ENCODE measurements around the gene INSIG2. TPM values are rescaled to one million over a fixed set of nuclear protein-coding genes. Genes with fewer than 3 reads are reported as not detected.

Gene INSIG2
- total RNA-seq, 1 experiment from 2014 or later: 15.0 TPM

DNA sequence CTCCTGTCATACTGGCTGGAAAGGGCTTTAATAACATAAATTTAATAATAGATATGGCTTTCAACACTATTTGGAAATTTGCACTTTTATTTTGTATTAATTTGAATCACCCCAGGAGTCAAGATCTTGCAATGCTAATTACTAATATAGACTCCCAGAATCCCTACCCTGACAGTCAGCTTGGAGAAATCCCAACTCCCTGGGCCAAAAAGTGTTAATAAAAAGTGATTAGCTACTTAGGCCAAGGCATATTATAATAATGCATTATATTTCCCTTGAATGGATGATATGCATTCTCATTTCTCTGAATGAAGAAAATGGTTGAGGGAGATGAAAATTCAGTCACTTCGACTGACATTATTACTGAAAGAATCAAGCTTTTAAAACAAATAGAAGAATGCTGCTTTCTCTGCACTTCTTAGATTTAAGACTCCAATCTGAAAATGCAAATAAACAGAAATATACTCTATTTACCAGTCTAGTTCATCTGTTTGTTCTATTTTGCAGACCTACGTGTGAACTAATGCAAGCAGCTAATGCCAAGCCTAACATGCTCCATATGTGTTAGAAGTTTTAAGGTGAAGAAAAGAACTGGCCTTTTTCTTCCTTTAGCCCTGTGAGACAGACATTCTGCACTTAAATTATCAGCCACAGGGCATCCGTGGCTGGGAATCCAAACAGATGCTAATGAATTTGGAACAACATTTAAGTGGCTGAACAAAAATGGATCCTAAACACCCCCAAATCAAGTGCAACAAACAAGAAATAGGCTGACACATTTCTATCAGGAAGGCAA lies 33.9 kb upstream of the INSIG2 start:
- Mint-ChIP-seq H3K27me3 (ENCODE audit: insufficient read depth, unreplicated experiment) (peaks cover 19% of the 10 kb centered on the region), H3K9me3 (ENCODE audit: unreplicated experiment) (no peaks in the 10 kb centered on the region), H3K27ac (ENCODE audit: low read depth, unreplicated experiment) (no peak overlapping the region), H3K4me3 (ENCODE audit: unreplicated experiment) (no peak overlapping the region), H3K36me3 (ENCODE audit: insufficient read depth, unreplicated experiment) (no peaks in the 10 kb centered on the region), H3K4me1 (ENCODE audit: insufficient read depth, unreplicated experiment) (no peaks in the 10 kb centered on the region)
- TF ChIP-seq, protein P1, sequence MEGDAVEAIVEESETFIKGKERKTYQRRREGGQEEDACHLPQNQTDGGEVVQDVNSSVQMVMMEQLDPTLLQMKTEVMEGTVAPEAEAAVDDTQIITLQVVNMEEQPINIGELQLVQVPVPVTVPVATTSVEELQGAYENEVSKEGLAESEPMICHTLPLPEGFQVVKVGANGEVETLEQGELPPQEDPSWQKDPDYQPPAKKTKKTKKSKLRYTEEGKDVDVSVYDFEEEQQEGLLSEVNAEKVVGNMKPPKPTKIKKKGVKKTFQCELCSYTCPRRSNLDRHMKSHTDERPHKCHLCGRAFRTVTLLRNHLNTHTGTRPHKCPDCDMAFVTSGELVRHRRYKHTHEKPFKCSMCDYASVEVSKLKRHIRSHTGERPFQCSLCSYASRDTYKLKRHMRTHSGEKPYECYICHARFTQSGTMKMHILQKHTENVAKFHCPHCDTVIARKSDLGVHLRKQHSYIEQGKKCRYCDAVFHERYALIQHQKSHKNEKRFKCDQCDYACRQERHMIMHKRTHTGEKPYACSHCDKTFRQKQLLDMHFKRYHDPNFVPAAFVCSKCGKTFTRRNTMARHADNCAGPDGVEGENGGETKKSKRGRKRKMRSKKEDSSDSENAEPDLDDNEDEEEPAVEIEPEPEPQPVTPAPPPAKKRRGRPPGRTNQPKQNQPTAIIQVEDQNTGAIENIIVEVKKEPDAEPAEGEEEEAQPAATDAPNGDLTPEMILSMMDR (IDR thresholded peaks at IDR 0.05; ENCODE audit: unreplicated experiment): no peak
- no peak for DNase-seq (ENCODE audit: unreplicated experiment)
- intact Hi-C loops (cut with micrococcal nuclease): no loop called here
- ChIA-PET POLR2A (interaction anchor here (1.1 kb wide), 1 partner anchor 8 kb away, joined by 4 read pairs; no protein-coding TSS in a partner anchor), CTCF (interaction anchor here (1.3 to 1.8 kb wide), 3 partner anchors 8 to 801 kb away, joined by 3 to 6 read pairs (median 6); no protein-coding TSS in a partner anchor)
- BruUV-seq (replicated peaks): no TSS peak

DNA sequence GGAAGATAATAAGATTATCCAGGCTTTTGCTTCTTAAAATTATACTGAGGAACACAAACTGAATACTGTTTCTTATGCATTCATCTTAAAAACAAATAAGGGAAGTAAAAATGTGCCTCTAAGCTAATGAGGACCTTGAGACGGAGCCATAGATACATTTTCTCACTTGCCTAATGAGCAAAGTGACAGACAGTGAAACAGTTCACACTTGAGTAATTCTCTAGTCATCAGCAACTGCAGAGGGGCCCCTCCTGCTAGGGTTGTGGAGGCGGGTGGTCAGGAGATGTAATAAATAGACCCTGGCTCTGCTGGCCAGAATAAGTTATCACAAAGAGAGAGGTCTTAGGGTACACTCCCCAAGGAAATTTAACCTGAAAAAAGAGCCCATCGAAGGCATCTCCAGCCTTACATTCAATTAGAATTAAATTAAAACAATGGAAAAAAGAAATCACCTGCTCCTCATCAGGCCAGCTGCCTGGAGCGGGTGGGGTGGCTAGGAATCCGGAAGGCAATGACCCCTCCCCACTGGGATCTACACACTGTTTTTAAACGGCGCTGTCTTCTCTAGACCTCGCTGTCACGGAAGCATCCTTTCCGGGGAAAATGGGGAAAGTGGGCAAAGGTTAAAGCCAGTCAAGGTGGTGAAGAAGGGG lies 32.6 kb upstream of the INSIG2 start:
- intact Hi-C loops (cut with micrococcal nuclease): no loop called here
- Mint-ChIP-seq H3K27me3 (ENCODE audit: insufficient read depth, unreplicated experiment) (peaks cover 19% of the 10 kb centered on the region), H3K4me1 (ENCODE audit: insufficient read depth, unreplicated experiment) (no peaks in the 10 kb centered on the region), H3K4me3 (ENCODE audit: unreplicated experiment) (no peak overlapping the region), H3K36me3 (ENCODE audit: insufficient read depth, unreplicated experiment) (no peaks in the 10 kb centered on the region), H3K27ac (ENCODE audit: low read depth, unreplicated experiment) (no peak overlapping the region), H3K9me3 (ENCODE audit: unreplicated experiment) (no peaks in the 10 kb centered on the region)
- CTCF ChIA-PET: interaction anchor here (1.4 to 9.6 kb wide), 3 partner anchors 13 to 52 kb away, joined by 3 to 164 read pairs (median 6); no protein-coding TSS in a partner anchor
- BruUV-seq (replicated peaks): no TSS peak
- POLR2A ChIA-PET: no interaction called here
- TF ChIP-seq, protein P1 (IDR thresholded peaks at IDR 0.05; ENCODE audit: unreplicated experiment): no peak
- DNase-seq (ENCODE audit: unreplicated experiment): no peak

DNA sequence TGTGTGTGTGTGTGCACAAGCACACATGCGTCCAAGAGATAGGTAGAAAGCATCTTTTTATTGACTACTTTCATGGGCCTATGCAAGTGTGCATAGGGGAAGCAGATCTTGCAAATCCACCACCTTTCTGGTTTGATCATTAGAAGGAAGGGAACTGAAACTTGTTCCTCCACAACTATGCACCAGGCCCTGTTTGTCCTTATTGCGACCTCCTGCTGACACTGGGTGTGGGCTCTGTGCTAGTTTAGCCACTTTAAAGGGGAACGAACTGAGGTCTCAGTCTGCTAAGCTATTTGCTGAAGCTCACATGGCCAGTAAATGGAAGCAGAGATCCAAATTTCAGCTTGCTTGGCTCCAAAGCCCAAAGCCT lies 32.1 kb upstream of the INSIG2 start:
- H3K4me1 Mint-ChIP-seq (ENCODE audit: insufficient read depth, unreplicated experiment): peaks cover 2% of the 10 kb centered on the region
- CTCF ChIA-PET: interaction anchor here (1.4 to 9.6 kb wide), 2 partner anchors 14 to 53 kb away, joined by 3 to 164 read pairs; no protein-coding TSS in a partner anchor
- POLR2A ChIA-PET: no interaction called here
- no TSS peak for BruUV-seq (replicated peaks)
- H3K27ac Mint-ChIP-seq (ENCODE audit: low read depth, unreplicated experiment): no peak overlapping the region
- no peak overlapping the region for H3K4me3 Mint-ChIP-seq (ENCODE audit: unreplicated experiment)
- H3K9me3 Mint-ChIP-seq (ENCODE audit: unreplicated experiment): no peaks in the 10 kb centered on the region
- intact Hi-C loops (cut with micrococcal nuclease): no loop called here
- no peaks in the 10 kb centered on the region for H3K36me3 Mint-ChIP-seq (ENCODE audit: insufficient read depth, unreplicated experiment)
- no peak for DNase-seq (ENCODE audit: unreplicated experiment)
- H3K27me3 Mint-ChIP-seq (ENCODE audit: insufficient read depth, unreplicated experiment): peaks cover 17% of the 10 kb centered on the region
- TF ChIP-seq, protein P1 (IDR thresholded peaks at IDR 0.05; ENCODE audit: unreplicated experiment): no peak

DNA sequence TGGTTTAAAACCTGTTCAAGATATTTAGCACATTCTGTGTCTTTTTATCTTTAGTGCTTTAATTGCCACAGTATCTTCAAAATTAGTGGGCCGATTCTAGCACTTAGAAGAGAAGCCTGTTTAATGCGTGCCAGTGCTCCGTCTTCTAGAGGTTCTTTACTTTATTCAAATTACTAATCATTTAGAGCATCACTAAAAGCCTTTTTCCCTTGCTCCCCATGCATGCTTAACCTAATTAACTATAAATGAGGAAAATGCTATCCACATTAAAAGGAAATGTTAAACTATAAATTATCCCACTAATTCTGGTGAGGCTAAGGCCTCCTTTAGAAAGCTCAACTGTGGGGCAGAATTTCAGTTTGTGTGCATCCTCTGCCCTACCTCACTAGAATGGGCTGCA lies 31.5 kb upstream of the INSIG2 start:
- no peaks in the 10 kb centered on the region for H3K9me3 Mint-ChIP-seq (ENCODE audit: unreplicated experiment)
- CTCF ChIA-PET: interaction anchor here (0.5 to 9.6 kb wide), 4 partner anchors 14 to 745 kb away, joined by 3 to 164 read pairs (median 3); no protein-coding TSS in a partner anchor
- intact Hi-C loops (cut with micrococcal nuclease): no loop called here
- H3K4me3 Mint-ChIP-seq (ENCODE audit: unreplicated experiment): no peak overlapping the region
- POLR2A ChIA-PET: no interaction called here
- TF ChIP-seq, protein P1 (IDR thresholded peaks at IDR 0.05; ENCODE audit: unreplicated experiment): no peak
- no peak for DNase-seq (ENCODE audit: unreplicated experiment)
- no peak overlapping the region for H3K27ac Mint-ChIP-seq (ENCODE audit: low read depth, unreplicated experiment)
- H3K36me3 Mint-ChIP-seq (ENCODE audit: insufficient read depth, unreplicated experiment): no peaks in the 10 kb centered on the region
- peaks cover 6% of the 10 kb centered on the region for H3K4me1 Mint-ChIP-seq (ENCODE audit: insufficient read depth, unreplicated experiment)
- H3K27me3 Mint-ChIP-seq (ENCODE audit: insufficient read depth, unreplicated experiment): peaks cover 11% of the 10 kb centered on the region
- no TSS peak for BruUV-seq (replicated peaks)

All from MCF 10A (cell line).